HepG2 (cell line): ENCODE data around the gene KIAA0930. TPM values are rescaled to one million over a fixed set of nuclear protein-coding genes. Genes with fewer than 3 reads are reported as not detected.

Experiments used
- ATAC-seq: fragments of 200-7000 bp; cut with Tn5 transposase; 3 replicates; pipeline ENCODE4 v1.9.1; 2020; ENCODE audit warnings: mild to moderate bottlenecking, moderate library complexity
- BruUV-seq: library from RNA; stranded (reverse); fragments of 400-500 nt; replicated peaks from 2 replicates; lab custom pipeline; 2021; lab: Mats Ljungman, UMichigan
- CTCF ChIA-PET: fragments of 300-600 bp; formaldehyde crosslinking; extraction: SDS; loops from one replicate; lab custom pipeline; 2021; ENCODE audit warnings: low total read pairs, inconsistent platforms, low intra/inter-chr PET ratio; lab: Yijun Ruan, JAX
- POLR2A ChIA-PET: fragments of 350-600 bp; sonication (Branson Sonifier 250); formaldehyde crosslinking; loops from one replicate; lab custom pipeline; 2020; ENCODE audit warnings: antibody characterized with exemption, inconsistent platforms; lab: Yijun Ruan, JAX
- DNase-seq: peaks from one replicate; pipeline ENCODE4 v3.0.0-alpha.2; 2015; ENCODE audit warnings: low spot score
- FAIRE-seq: peaks from 3 replicates; lab custom pipeline; 2011; peaks lifted over from hg19 to GRCh38; lab: Jason Lieb, UNC
- H2AFZ ChIP-seq: one replicate; pipeline ENCODE4 v1.6.1; 2011; ENCODE audit warnings: low read length, inconsistent platforms
- H3K27ac ChIP-seq: fragments of 300-600 bp; 3 replicates; pipeline ENCODE4 v1.8.0; 2011; ENCODE audit warnings: mixed run types, mild to moderate bottlenecking, mixed read lengths, low read length, inconsistent platforms; ENCODE audit not compliant: insufficient read depth; ENCODE audit errors: extremely low read length
- H3K27me3 ChIP-seq, 2 experiments: fragments of 200-600 bp in 1 of 2; 2 replicates in 1 of 2; 3 replicates in 1 of 2; pipeline versions ENCODE4 v1.6.0 to v1.8.0; 2011; ENCODE audit warnings: low read length in 2 of 2, mild to moderate bottlenecking in 2 of 2, moderate library complexity in 2 of 2, inconsistent platforms in 1 of 2; ENCODE audit not compliant: insufficient read depth in 2 of 2, control insufficient read depth in 1 of 2
- H3K36me3 ChIP-seq, 2 experiments: fragments of 200-600 bp in 1 of 2; replicated peaks in 1 of 2; 2 replicates in 1 of 2; 3 replicates in 1 of 2; pipeline versions ENCODE4 v1.5.1 to v1.8.0; 2011; ENCODE audit warnings: low read length in 2 of 2, inconsistent platforms in 1 of 2; ENCODE audit not compliant: insufficient read depth in 2 of 2, control insufficient read depth in 1 of 2
- H3K4me1 ChIP-seq: 2 replicates; pipeline ENCODE4 v1.5.1; 2012; ENCODE audit warnings: low read length, inconsistent platforms; ENCODE audit not compliant: insufficient read depth
- H3K4me2 ChIP-seq: 2 replicates; pipeline ENCODE4 v1.6.0; 2011; ENCODE audit warnings: low read depth, low read length, inconsistent platforms
- H3K4me3 ChIP-seq, 3 experiments: fragments of 200-600 bp in 1 of 3; sonication (generic), shearing (Covaris generic) in 1 of 3; replicated peaks in 1 of 3; 2 replicates each; pipeline ENCODE4 v1.5.1; 2011 to 2016; ENCODE audit warnings: low read length in 3 of 3, inconsistent platforms in 2 of 3, low read depth in 2 of 3, mild to moderate bottlenecking in 2 of 3, control low read depth in 1 of 3, mixed read lengths in 1 of 3; ENCODE audit not compliant: insufficient read depth in 1 of 3
- H3K79me2 ChIP-seq: one replicate; pipeline ENCODE4 v1.6.1; 2011; ENCODE audit warnings: low read length, inconsistent platforms; ENCODE audit not compliant: insufficient read depth
- H3K9ac ChIP-seq: 2 replicates; pipeline ENCODE4 v1.6.0; 2011; ENCODE audit warnings: mild to moderate bottlenecking, low read depth, low read length, inconsistent platforms; ENCODE audit not compliant: insufficient read depth
- H3K9me3 ChIP-seq: 2 replicates; pipeline ENCODE4 v1.5.1; 2012; ENCODE audit warnings: mild to moderate bottlenecking, low read length
- H4K20me1 ChIP-seq: 2 replicates; pipeline ENCODE4 v1.6.0; 2011; ENCODE audit warnings: inconsistent platforms, mild to moderate bottlenecking, low read length, moderate library complexity; ENCODE audit not compliant: insufficient read depth
- ATM ChIP-seq: fragments of 450-650 bp; IDR thresholded peaks from 2 replicates; pipeline ENCODE4 v1.7.1; 2017; ENCODE audit warnings: mild to moderate bottlenecking, borderline replicate concordance
- BRD4 ChIP-seq: sonication (generic); formaldehyde crosslinking; IDR thresholded peaks from 2 replicates; pipeline ENCODE4 v1.4.0; 2020; ENCODE audit warnings: missing genetic modification reagents
- SALL1 ChIP-seq: sonication (generic); formaldehyde crosslinking; IDR thresholded peaks from 2 replicates; pipeline ENCODE4 v1.8.0; 2022; ENCODE audit warnings: mild to moderate bottlenecking, missing genetic modification reagents
- ZC3H13 ChIP-seq: sonication (generic); formaldehyde crosslinking; IDR thresholded peaks from 2 replicates; pipeline ENCODE4 v1.8.1; 2023; ENCODE audit warnings: mild to moderate bottlenecking, missing genetic modification reagents, moderate library complexity
- ZIK1 ChIP-seq: sonication (generic); formaldehyde crosslinking; IDR thresholded peaks from 2 replicates; pipeline ENCODE4 v1.5.0; 2020; ENCODE audit warnings: mild to moderate bottlenecking, low read depth, missing genetic modification reagents, borderline replicate concordance
- ZNF160 ChIP-seq: sonication (generic); formaldehyde crosslinking; IDR thresholded peaks from 2 replicates; pipeline ENCODE4 v1.8.0; 2022; ENCODE audit warnings: mild to moderate bottlenecking, inconsistent platforms, missing genetic modification reagents
- ZNF205 ChIP-seq: IDR thresholded peaks from 2 replicates; pipeline ENCODE4 v1.6.1; 2018; ENCODE audit warnings: missing biosample characterization, missing genetic modification reagents
- ZNF572 ChIP-seq: sonication (generic); formaldehyde crosslinking; IDR thresholded peaks from 2 replicates; pipeline ENCODE4 v1.5.1; 2020; ENCODE audit warnings: mild to moderate bottlenecking, missing genetic modification reagents
- WGBS: methylation state at CpG from one replicate; pipeline ENCODE4 v1.1.6; 2017; ENCODE audit warnings: low lambda C conversion rate; 5-methylcytosine and 5-hydroxymethylcytosine counted together
- in situ Hi-C: cut with HindIII; loops from 2 replicates; pipeline ENCODE4 v1.10.0; 2017; ENCODE audit warnings: low pct_unique_long_range_greater_than_20kb; ENCODE audit not compliant: extremely low pct_ligation_motif_present
- intact Hi-C: fragments of 100-400 bp; cut with micrococcal nuclease; formaldehyde crosslinking; loops from one replicate; pipeline ENCODE4 v1.10.0; 2022; ENCODE audit not compliant: unreplicated experiment
- polyA plus RNA-seq, 8 experiments: library from polyadenylated mRNA; depleted of rRNA in 3 of 8; stranded (reverse) in 7 of 8; unstranded in 1 of 8; fragments of >200 nt; fragmentation: Illumina TruSeq in 4 of 8; extraction: Trizol in 4 of 8; gene quantifications; 2 replicates each; pipeline versions ENCODE4 v1.2.1 to v1.2.3, GENCODE V29; 2011 to 2016; ENCODE audit warnings: low read depth in 4 of 8, missing spikeins in 1 of 8, mixed read lengths in 1 of 8; ENCODE audit not compliant: insufficient read depth in 1 of 8
- total RNA-seq, 5 experiments: library from RNA; depleted of rRNA; stranded (reverse); fragments of >200 nt; fragmentation: Illumina TruSeq; extraction: Trizol; gene quantifications; 2 replicates each; pipeline ENCODE4 v1.2.3, GENCODE V29; 2016; ENCODE audit warnings: low read depth in 1 of 5

KIAA0930 gene
- total and polyA plus RNA-seq, 2 of the 13 experiments (the other 11 are each of a cell fraction or from before 2014, with no cell fraction given), result 27.0 to 38.2 TPM

DNA sequence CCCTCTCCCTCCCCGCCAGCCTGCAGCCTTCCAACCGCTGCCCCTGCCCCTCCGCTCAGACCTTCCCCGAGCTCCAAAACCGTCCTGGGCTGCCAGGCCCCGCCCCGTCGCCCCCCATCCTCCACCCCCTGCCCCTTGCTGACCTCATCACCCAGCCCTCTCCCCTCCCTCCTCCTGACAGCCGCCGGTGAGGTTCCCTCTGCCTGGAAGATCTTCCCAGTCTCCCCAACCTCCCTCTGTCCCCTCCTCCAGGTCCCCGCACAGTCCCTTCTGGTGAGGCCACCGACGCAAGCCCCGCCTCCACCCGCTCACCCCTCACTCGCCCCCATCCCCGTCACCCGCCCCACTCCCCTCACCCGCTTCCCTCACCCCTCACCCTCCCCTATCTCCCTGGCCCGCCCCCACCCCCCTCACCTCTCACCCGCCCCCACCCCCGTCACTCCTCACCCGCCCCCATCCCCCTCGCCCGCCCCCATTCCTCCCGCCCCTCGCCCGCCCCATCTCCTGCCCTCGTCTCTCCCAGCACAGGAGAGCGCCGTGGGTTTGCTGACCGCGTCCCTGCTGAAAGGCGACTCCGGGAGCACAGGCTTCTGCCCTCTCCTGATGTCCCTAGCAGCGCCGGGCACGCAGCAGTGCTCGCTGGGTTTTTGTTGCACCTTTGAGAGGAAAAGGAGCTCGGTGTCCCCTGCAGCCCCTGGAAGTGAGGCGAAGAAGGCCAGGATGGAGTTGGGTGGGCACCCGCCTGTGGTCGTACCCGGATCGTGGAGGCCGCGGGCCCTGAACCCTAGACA, 27.7 kb upstream of the KIAA0930 start (continued):
- TF ChIP-seq BRD4 (CRISPR knock-in tag) (no peak), ZNF205 (0 out of 2 replicates have a peak, but pooled peaks have one; percentile 7), ZNF160 (CRISPR knock-in tag) (0 out of 2 replicates have a peak, but pooled peaks have one; percentile 31), ZIK1 (CRISPR knock-in tag) (no peak), ZNF572 (CRISPR knock-in tag) (0 out of 2 replicates have a peak, but pooled peaks have one; percentile 10), SALL1 (CRISPR knock-in tag) (peak; percentile 2; the same call in 1 of the 2 replicates)

DNA sequence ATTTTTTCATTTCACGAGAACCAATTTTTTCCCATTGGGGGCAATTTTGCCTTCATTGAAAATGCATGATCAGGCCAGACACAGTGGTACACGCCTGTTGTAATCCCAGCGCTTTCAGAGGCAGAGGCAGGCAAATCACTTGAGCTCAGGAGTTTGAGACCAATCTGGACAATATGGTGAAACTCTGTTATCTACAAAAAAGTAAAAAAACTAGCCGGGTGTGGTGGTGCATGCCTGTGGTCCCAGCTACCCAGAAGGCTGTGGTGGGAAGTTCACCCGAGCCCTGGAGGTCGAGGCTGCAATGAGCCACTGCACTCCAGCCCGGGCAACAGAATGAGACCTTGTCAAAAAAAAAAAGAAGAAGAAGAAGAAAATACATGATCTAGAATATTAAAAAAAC, 24.8 kb upstream of the KIAA0930 start:
- no peak overlapping the region for H3K4me3 ChIP-seq
- H2AFZ ChIP-seq, result no peak overlapping the region
- H3K4me1 ChIP-seq, result peaks cover 49% of the 10 kb centered on the region
- no peak overlapping the region for H3K27ac ChIP-seq
- H3K79me2 ChIP-seq, result peaks cover 13% of the 10 kb centered on the region
- ChIA-PET CTCF (no interaction called here), POLR2A (no interaction called here)
- DNase-seq, result no peak
- WGBS, result 35% methylated on average over 7 of the region's 7 CpGs
- peaks cover 7 to 18% of the 10 kb centered on the region in 2 experiments; a peak in 4 of 5 replicates for H3K27me3 ChIP-seq
- no peak for ATAC-seq
- H3K9ac ChIP-seq, result no peak overlapping the region
- H3K4me2 ChIP-seq, result no peak overlapping the region
- no peak for FAIRE-seq
- TF ChIP-seq ATM, result no peak
- TF ChIP-seq ZC3H13, result no peak
- in situ Hi-C loops (loop anchor here (5.0 kb wide), 2 partner anchors 167 to 287 kb away; no protein-coding TSS in a partner anchor), intact Hi-C loops (loop anchor here (5.0 to 10.0 kb wide), 2 partner anchors 132 to 289 kb away; no protein-coding TSS in a partner anchor)
- H3K36me3 ChIP-seq, result no peaks in the 10 kb centered on the region
- no peaks in the 10 kb centered on the region for H3K9me3 ChIP-seq
- BruUV-seq, result no TSS peak
- H4K20me1 ChIP-seq, result no peaks in the 10 kb centered on the region
